Suprapubic skin (tissue), 4 donors: Measurements from ENCODE around the gene MSRB3. TPM values are rescaled to one million over a fixed set of nuclear protein-coding genes. Genes with fewer than 3 reads are reported as not detected.

Experiments used
- DNase-seq, 2 donors: peaks; one replicate each; pipeline ENCODE4 v3.0.0-alpha.2; 2019; ENCODE audit warnings: low spot score in 2 of 2
- H3K27ac ChIP-seq: fragments of 200-600 bp; sonication (generic); one replicate; pipeline ENCODE4 v1.5.1; 2019
- H3K27me3 ChIP-seq: fragments of 200-600 bp; sonication (generic); one replicate; pipeline ENCODE4 v1.5.1; 2019
- H3K36me3 ChIP-seq: fragments of 200-600 bp; sonication (generic); one replicate; pipeline ENCODE4 v1.5.1; 2019
- H3K4me1 ChIP-seq: fragments of 200-600 bp; sonication (generic); one replicate; pipeline ENCODE4 v1.5.1; 2019
- H3K4me3 ChIP-seq: fragments of 200-600 bp; sonication (generic); one replicate; pipeline ENCODE4 v1.5.1; 2019; ENCODE audit warnings: mild to moderate bottlenecking
- H3K9me3 ChIP-seq: fragments of 200-600 bp; sonication (generic); one replicate; pipeline ENCODE4 v1.5.1; 2019
- EP300 ChIP-seq: sonication (generic); formaldehyde crosslinking; IDR thresholded peaks from one replicate; pipeline ENCODE4 v1.6.1; 2017; ENCODE audit warnings: antibody characterized with exemption
- POLR2A ChIP-seq, 2 donors: fragments of 450-650 bp; IDR thresholded peaks; one replicate each; pipeline ENCODE4 v1.6.1; 2017; ENCODE audit warnings: antibody characterized with exemption in 2 of 2, mild to moderate bottlenecking in 2 of 2, moderate library complexity in 2 of 2
- POLR2AphosphoS5 ChIP-seq, 3 donors: sonication (generic); formaldehyde crosslinking; IDR thresholded peaks; one replicate each; pipeline ENCODE4 v1.6.1; 2017; ENCODE audit warnings: antibody characterized with exemption in 3 of 3
- WGBS: methylation state at CpG from one replicate; pipeline ENCODE4 v1.1.5; 2018; 5-methylcytosine and 5-hydroxymethylcytosine counted together
- total RNA-seq, 4 donors: library from RNA; depleted of rRNA; stranded (reverse); fragments of >200 nt; gene quantifications; one replicate each; pipeline ENCODE4 v1.1.0, GENCODE V29; 2016
- TF ChIP-seq, protein P1 (sequence below), 2 donors: fragments of 200-600 bp in 1 of 2; fragments of 450-650 bp in 1 of 2; sonication (generic) in 1 of 2; IDR thresholded peaks; one replicate each; pipeline ENCODE4 v1.5.1; 2016 to 2019; ENCODE audit warnings: antibody characterized with exemption in 2 of 2, mild to moderate bottlenecking in 1 of 2, moderate library complexity in 1 of 2

Gene MSRB3
- total RNA-seq, 4 donors from 2014 or later, result 5.2 to 16.9 (median 9.8) TPM

- Histone ChIP-seq H3K27me3 (no peaks in the 10 kb centered on the region), H3K4me3 (no peak overlapping the region), H3K4me1 (no peaks in the 10 kb centered on the region), H3K36me3 (no peaks in the 10 kb centered on the region), H3K27ac (no peak overlapping the region), H3K9me3 (no peaks in the 10 kb centered on the region)
- DNase-seq, result no peak
- WGBS, result 87% methylated on average over 3 of the region's 3 CpGs
- TF ChIP-seq EP300 (no peak), POLR2A (IDR thresholded peaks at IDR 0.05) (no peak), POLR2AphosphoS5 (IDR thresholded peaks at IDR 0.05) (no peak)
- TF ChIP-seq, protein P1, sequence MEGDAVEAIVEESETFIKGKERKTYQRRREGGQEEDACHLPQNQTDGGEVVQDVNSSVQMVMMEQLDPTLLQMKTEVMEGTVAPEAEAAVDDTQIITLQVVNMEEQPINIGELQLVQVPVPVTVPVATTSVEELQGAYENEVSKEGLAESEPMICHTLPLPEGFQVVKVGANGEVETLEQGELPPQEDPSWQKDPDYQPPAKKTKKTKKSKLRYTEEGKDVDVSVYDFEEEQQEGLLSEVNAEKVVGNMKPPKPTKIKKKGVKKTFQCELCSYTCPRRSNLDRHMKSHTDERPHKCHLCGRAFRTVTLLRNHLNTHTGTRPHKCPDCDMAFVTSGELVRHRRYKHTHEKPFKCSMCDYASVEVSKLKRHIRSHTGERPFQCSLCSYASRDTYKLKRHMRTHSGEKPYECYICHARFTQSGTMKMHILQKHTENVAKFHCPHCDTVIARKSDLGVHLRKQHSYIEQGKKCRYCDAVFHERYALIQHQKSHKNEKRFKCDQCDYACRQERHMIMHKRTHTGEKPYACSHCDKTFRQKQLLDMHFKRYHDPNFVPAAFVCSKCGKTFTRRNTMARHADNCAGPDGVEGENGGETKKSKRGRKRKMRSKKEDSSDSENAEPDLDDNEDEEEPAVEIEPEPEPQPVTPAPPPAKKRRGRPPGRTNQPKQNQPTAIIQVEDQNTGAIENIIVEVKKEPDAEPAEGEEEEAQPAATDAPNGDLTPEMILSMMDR (IDR thresholded peaks at IDR 0.05), result no peak
Observed at GRCh38 chr12:65343230-65343629, 64.7 kb downstream of the MSRB3 start.

DNA sequence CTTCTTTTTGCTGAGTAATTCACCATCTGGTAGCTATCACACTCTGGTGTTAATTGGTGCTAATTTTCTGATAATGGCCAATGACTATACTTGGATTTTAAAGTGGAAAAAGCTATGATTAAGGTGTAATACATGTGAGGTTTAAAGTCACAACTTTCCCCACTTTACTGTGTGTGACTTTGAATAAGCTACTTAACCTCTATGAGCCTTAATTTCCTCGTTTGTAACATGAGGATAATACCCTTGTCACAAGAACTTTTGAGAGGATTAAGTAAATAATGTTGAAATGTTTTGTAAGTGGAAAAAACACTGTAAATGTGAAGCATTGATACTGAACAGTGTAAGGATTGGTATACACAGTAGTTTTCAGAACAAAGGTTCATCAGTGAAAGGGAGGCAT is 65.3 kb downstream of the MSRB3 start:
- no peak for TF ChIP-seq EP300
- H3K27ac ChIP-seq, result no peak overlapping the region
- H3K4me1 ChIP-seq, result no peaks in the 10 kb centered on the region
- no peaks in the 10 kb centered on the region for H3K27me3 ChIP-seq
- no peaks in the 10 kb centered on the region for H3K9me3 ChIP-seq
- 70% methylated on average over 1 of the region's 1 CpG for WGBS
- no peak for DNase-seq
- H3K4me3 ChIP-seq, result no peak overlapping the region
- H3K36me3 ChIP-seq, result no peaks in the 10 kb centered on the region

DNA sequence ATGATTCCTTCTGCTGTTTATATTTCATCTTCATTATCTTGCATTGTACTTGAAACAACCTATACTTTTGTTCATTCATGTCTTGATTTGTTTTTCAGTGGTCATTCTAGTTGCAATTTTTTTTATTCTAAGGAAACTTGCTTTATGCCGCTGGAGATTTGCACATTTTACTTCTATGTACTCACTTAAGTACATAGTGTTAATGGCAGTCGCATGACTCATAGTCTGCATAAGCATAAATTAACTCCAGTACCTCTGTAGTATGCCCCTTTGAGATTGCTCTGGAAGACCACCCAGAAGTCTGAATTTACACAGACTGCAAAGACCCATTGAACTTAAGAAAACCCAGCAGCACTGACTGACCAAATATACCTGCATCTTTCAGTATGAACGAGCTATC is 77.0 kb downstream of the MSRB3 start:
- Histone ChIP-seq H3K4me3 (no peak overlapping the region), H3K27ac (no peak overlapping the region), H3K27me3 (no peaks in the 10 kb centered on the region), H3K4me1 (no peaks in the 10 kb centered on the region), H3K36me3 (no peaks in the 10 kb centered on the region), H3K9me3 (no peaks in the 10 kb centered on the region)
- WGBS, result 77% methylated on average over 3 of the region's 3 CpGs
- no peak for DNase-seq
- TF ChIP-seq POLR2AphosphoS5 (IDR thresholded peaks at IDR 0.05) (no peak), POLR2A (IDR thresholded peaks at IDR 0.05) (no peak), EP300 (no peak)
- TF ChIP-seq, protein P1 (IDR thresholded peaks at IDR 0.05), result no peak

- WGBS, result 70% methylated on average over 4 of the region's 4 CpGs
- Histone ChIP-seq H3K27ac (no peak overlapping the region), H3K27me3 (no peaks in the 10 kb centered on the region), H3K9me3 (no peaks in the 10 kb centered on the region), H3K4me3 (no peak overlapping the region), H3K4me1 (no peaks in the 10 kb centered on the region), H3K36me3 (no peaks in the 10 kb centered on the region)
- TF ChIP-seq, protein P1 (IDR thresholded peaks at IDR 0.05), result no peak
- TF ChIP-seq POLR2AphosphoS5 (IDR thresholded peaks at IDR 0.05) (no peak), EP300 (no peak), POLR2A (IDR thresholded peaks at IDR 0.05) (no peak)
- DNase-seq, result no peak
Observed at GRCh38 chr12:65362234-65363031, 84.0 kb downstream of the MSRB3 start.

- no peak overlapping the region for H3K27ac ChIP-seq
- H3K4me1 ChIP-seq, result no peaks in the 10 kb centered on the region
- H3K27me3 ChIP-seq, result no peaks in the 10 kb centered on the region
- WGBS, result 69% methylated on average over 1 of the region's 1 CpG
- H3K36me3 ChIP-seq, result no peaks in the 10 kb centered on the region
- TF ChIP-seq, protein P1 (IDR thresholded peaks at IDR 0.05), result no peak
- no peak for TF ChIP-seq POLR2A (IDR thresholded peaks at IDR 0.05)
- TF ChIP-seq POLR2AphosphoS5 (IDR thresholded peaks at IDR 0.05), result no peak
- TF ChIP-seq EP300, result no peak
- H3K4me3 ChIP-seq, result no peak overlapping the region
- DNase-seq, result no peak
- H3K9me3 ChIP-seq, result no peaks in the 10 kb centered on the region
Observed at GRCh38 chr12:65364046-65364445, 85.6 kb downstream of the MSRB3 start.
